Bone marrow (tissue), 2 donors: ENCODE measurements around the gene DCUN1D5.
A peak's percentile ranks its signal among the peaks of the same experiment; 100 is the strongest.

Source experiments
- DNase-seq, 2 donors: peaks; one replicate each; lab custom pipeline; 2025; lab: John Stamatoyannopoulos, UW

Gene DCUN1D5

DNA sequence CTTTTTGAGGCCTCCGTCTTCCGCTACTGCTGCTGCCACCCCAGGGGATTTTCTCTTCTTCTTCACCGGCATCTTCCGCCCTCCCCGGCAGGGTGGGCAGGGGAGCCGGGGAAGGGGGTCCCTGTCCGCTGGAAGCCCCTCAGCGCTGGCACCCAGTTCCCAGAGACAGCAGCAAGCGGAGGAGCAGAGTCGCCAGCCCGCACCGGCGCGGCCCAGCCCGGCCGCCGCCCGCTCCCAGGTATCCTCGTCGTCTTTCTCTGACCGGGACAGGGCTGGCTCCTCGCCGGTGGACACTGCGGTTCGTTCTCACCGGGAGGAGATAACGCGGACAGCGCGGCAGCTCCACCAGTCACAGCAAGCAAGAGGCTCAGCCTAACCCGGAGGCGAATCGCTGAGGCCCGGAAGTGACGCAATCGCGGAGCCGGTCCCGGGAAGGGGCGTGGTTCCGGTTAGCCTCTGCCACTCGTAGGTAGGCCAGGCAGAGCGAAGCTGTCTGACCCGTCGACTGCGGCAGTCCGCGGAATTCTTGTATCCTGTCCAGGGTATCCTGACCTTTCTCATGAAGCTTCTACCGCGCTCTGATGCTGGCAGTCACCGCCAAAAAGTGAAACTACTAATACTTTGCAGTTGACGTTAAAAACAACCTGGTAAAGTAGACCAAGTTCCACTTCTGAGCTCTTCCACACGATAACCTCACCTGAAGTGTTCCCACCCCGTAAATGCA lies at the start of gene DCUN1D5:
Gene DCUN1D5 (minus strand): TSS at position 360 of the 724 bp plus-strand sequence. CDS start 288 bp downstream, at position 72.
- peak; percentile 65 to 82 for DNase-seq

GRCh38 chr11:103125462-103125861 lies 33.5 kb upstream of the DCUN1D5 start:
- DNase-seq = no peak

- DNase-seq = no peak
These were observed 22.9 kb upstream of the DCUN1D5 start for GRCh38 chr11:103114836-103115235.

GRCh38 chr11:103112364-103112763 lies 20.4 kb upstream of the DCUN1D5 start:
- no peak for DNase-seq

DNA sequence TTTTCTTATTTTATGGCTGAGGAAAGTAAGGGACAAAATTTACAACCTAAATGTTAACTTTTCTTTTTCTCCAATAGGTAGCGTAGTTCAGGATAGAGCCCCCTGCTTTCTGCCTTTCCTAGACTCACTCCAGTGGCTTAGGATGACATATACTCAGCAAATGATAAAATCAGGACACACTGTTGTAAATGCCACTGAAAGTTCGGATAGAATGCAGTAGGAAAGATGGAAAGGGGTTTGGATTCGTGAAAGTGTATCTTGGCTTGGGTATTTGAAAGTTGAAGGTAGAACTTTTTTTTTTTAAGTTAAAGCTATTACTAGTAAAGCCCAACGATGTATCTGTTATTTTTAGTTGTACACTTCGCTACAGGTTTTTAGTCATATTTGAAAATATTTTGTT lies 19.4 kb upstream of the DCUN1D5 start:
- DNase-seq = no peak

DNA sequence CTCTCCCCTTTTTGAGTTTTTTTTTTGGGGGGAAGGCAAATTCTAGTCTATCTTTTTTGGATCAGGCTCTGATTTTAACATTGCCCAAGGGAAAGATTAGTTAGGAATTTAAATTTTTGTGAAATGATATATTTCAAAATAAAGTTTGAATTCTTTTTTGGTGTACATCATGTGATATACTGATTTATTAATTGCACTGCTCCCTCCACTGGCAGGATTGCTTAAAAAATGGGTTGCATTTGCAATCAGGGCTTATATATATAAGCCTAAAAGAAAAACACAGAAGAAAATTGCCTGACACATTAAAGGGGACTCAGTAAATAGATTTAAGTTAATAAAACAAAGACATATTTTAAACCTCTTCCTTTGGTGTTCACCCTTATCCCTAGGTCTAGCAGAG lies 18.4 kb upstream of the DCUN1D5 start:
- DNase-seq = no peak

GRCh38 chr11:103109818-103110388 lies 17.9 kb upstream of the DCUN1D5 start:
- DNase-seq = no peak

GRCh38 chr11:103108933-103109817 lies 17.2 kb upstream of the DCUN1D5 start, which contains the start of gene DYNC2H1:
Gene DYNC2H1 (plus strand): TSS chr11:103109426. CDS start chr11:103109575, 149 bp downstream.
- peak; percentile 38 to 67 for DNase-seq

DNA sequence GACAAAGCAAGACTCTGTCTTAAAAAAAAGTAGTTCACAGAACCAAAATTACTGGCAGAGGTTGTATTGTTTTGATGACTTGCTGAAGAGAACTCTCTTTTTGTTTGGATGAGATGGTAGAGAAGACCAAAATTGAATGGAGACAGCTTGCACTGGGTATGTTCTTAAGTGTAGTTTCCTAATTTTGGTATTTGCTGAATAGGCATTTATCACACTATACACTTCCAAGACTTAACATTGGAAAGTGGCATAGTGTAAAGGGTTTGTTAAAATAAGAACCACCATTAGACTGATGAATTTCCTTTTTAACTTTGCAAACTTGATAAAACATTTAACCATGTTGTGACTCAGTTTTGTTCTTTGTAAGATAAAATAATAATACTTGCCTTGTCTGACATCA lies 5.3 kb upstream of the DCUN1D5 start:
- no peak for DNase-seq

DNA sequence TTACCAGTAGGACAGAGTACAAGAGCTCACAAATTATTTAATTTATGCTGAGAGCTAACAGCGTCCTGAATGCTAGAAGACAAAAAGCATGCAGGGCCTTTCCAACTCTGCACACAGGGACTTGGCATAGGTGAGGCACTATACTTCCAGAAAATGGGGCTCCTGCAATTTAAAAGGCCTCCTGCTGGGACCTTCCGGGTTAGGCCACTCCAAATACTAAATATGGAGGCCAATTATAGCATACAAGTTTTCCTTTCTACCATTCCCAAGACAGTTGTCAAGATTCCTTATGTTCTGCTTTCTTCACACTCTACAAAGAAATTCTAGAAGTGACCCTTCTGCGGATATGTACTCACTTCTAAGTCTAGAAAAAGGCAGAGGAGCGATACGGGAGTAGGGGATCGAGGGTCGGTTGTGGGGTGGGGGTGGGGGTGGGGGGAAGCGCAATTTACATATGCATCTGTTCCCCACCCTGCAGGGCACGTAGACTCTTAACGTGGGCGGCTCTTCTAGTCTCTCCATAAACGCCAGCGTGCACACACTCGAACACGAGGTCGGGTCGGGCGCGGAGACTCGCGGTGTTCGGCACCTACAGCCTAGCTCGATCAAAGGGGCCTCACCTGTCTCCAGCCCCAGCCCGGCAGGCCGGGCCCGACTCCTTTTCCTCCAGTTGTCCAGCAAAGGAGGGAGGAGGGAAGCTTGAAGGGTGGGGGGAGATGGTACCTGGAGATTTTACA lies 728 bp downstream of the DCUN1D5 start:
- DNase-seq = peak; percentile 32 to 38

GRCh38 chr11:103086461-103086860 lies 5.5 kb downstream of the DCUN1D5 start:
- no peak for DNase-seq

- DNase-seq = no peak
These were observed 6.1 kb downstream of the DCUN1D5 start for GRCh38 chr11:103085758-103086365.

DNA sequence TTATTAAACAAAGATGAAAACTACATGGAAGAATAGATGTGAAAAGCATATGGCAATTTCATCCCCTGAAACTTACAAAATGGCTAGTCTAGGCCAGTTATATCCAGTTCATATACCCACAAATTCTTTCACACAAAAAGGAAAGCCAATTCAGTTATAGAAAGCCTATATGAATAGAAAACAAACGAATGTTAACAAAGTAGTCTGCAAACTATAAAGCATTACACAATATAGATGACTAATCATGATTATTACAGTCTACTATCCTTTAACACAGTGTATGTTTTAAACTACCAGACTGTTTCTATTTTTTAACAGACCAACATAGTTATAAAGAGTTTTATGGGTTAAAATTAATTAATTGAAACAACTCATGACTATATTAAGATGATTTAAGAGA lies 12.1 kb downstream of the DCUN1D5 start:
- no peak for DNase-seq

DNA sequence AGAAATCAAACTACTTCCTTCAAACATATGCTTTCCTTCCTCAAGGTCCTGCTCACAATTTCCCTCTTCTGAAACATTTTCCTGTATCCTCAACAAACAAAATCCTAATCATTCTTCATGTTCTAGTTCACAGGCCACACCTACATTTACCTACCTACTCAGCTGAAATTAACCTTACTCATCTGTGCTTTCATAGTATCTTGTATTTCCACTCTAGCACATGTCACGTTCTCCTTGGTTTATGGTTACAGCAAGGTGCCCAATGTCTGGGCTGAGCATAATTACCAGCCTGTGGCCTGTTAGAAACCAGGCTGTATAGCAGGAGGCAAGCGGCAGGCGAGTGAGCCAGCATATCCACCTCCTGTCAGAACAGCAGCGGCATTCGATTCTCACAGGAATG lies 13.2 kb downstream of the DCUN1D5 start:
- DNase-seq = no peak

GRCh38 chr11:103077554-103077953 lies 14.4 kb downstream of the DCUN1D5 start:
- no peak for DNase-seq

DNA sequence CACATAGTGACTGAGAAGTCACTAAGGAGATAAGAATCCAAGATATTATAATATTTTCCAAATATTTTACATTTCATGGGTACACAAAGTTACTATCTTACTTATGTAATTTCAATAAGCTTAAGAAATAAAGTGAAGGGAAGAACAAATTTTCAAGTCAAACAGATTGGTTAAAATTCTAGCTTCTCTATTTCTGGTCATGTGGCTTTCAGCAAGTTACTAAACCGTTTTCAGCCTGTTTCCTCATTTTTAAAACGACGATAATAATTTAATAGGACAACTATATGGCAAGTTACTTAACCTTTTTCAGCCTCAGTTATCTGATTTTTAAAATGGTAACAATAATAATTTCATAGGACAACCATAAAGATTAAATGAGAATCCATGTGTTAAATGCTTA lies 15.6 kb downstream of the DCUN1D5 start:
- DNase-seq = no peak

- no peak for DNase-seq
These were observed 21.0 kb downstream of the DCUN1D5 start for GRCh38 chr11:103071008-103071407.

- DNase-seq = no peak
These were observed 21.8 kb downstream of the DCUN1D5 start for GRCh38 chr11:103070142-103070541.

- no peak for DNase-seq
These were observed 22.6 kb downstream of the DCUN1D5 start for GRCh38 chr11:103069367-103069766.

GRCh38 chr11:103067118-103067517 lies 24.8 kb downstream of the DCUN1D5 start:
- DNase-seq = no peak

- no peak for DNase-seq
These were observed 30.3 kb downstream of the DCUN1D5 start for GRCh38 chr11:103061656-103062055.
